ENCODE results near the gene ZNF223. TPM values are rescaled to one million over a fixed set of nuclear protein-coding genes. Genes with fewer than 3 reads are reported as not detected.

ZNF223 gene
- 1.3 TPM for polyA plus RNA-seq (2012; ENCODE audit: insufficient read length, low read depth)

DNA sequence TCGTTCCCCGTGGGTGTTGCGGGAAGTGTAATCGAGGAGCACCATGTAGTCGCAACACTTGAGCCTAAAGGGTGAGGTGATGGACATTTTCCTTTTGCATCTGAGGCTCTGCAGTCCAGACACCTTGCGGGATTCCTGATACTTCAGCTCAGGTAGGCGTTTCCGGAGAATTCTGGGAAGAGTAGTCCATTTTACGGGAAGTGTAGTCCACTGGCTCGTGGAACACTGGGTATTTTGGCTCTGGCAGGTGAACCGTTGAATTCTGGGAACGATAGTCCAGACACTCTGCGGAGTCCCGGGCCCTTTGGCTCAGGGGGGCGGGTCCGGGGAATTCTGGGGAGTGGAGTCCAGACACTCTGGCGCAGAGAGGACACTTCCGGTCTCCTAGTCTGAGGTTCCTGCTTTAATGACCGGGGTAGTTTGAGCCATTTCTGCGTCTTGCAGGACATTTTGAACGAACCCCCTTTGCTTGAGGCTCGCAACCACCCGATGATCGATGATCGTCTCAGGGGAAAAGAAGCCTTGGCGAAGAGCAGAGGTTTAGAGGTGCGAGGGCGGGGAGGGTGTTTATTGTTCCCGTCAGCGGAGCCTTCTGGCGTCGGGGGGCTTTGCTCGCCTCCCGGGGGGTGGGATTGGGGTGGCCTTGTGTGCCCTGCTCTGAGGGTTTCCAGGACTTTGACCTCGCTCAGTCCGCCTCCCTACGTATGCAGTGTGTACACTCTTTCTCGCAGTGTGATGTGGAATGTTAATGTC lies at the start of gene ZNF223:
Gene ZNF223 (plus strand): TSS at position 387 of the 753 bp plus-strand sequence. CDS start 3,141 bp downstream, outside the sequence.
- TF ChIP-seq FOXP2 (optimal IDR thresholded peaks at IDR 0.05; ENCODE audit: borderline replicate concordance, extremely low read depth, extremely low read length, insufficient read depth), result no peak
- TF ChIP-seq POLR2AphosphoS5 (IDR thresholded peaks at IDR 0.05; ENCODE audit: low read depth, low read length), result peak; percentile 76; the same call in 1 of the 2 replicates

DNA sequence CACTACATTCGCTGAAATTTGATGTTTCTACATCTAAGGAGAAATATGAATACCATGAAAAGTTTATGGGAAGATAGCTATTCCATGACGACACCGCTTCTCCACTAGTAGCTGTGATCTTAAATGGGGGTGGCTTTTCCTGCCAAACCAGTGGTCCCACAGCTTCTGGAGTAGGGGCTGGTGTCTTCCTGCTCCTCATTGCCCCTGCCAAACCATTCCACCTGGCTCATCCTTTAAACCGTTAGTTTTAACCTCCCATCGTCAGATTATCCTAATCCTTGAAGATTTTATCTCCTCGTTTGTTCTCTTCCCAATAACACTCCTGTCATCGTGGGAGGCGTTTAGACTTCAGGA lies 49.6 kb upstream of the ZNF223 start:
- TF ChIP-seq, protein P1, sequence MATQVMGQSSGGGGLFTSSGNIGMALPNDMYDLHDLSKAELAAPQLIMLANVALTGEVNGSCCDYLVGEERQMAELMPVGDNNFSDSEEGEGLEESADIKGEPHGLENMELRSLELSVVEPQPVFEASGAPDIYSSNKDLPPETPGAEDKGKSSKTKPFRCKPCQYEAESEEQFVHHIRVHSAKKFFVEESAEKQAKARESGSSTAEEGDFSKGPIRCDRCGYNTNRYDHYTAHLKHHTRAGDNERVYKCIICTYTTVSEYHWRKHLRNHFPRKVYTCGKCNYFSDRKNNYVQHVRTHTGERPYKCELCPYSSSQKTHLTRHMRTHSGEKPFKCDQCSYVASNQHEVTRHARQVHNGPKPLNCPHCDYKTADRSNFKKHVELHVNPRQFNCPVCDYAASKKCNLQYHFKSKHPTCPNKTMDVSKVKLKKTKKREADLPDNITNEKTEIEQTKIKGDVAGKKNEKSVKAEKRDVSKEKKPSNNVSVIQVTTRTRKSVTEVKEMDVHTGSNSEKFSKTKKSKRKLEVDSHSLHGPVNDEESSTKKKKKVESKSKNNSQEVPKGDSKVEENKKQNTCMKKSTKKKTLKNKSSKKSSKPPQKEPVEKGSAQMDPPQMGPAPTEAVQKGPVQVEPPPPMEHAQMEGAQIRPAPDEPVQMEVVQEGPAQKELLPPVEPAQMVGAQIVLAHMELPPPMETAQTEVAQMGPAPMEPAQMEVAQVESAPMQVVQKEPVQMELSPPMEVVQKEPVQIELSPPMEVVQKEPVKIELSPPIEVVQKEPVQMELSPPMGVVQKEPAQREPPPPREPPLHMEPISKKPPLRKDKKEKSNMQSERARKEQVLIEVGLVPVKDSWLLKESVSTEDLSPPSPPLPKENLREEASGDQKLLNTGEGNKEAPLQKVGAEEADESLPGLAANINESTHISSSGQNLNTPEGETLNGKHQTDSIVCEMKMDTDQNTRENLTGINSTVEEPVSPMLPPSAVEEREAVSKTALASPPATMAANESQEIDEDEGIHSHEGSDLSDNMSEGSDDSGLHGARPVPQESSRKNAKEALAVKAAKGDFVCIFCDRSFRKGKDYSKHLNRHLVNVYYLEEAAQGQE (IDR thresholded peaks at IDR 0.05; ENCODE audit: insufficient read depth in 1 of 2, low read depth in 2 of 2, low read length in 2 of 2), result no peak
- TF ChIP-seq TAF1 (IDR thresholded peaks at IDR 0.05; ENCODE audit: borderline replicate concordance, insufficient read depth, low read length) (no peak), POLR2AphosphoS5 (IDR thresholded peaks at IDR 0.05; ENCODE audit: low read depth, low read length) (no peak), SIN3A (IDR thresholded peaks at IDR 0.05; ENCODE audit: borderline replicate concordance, insufficient read depth, low read length) (no peak), FOXP2 (optimal IDR thresholded peaks at IDR 0.05; ENCODE audit: borderline replicate concordance, extremely low read depth, extremely low read length, insufficient read depth) (no peak)

DNA sequence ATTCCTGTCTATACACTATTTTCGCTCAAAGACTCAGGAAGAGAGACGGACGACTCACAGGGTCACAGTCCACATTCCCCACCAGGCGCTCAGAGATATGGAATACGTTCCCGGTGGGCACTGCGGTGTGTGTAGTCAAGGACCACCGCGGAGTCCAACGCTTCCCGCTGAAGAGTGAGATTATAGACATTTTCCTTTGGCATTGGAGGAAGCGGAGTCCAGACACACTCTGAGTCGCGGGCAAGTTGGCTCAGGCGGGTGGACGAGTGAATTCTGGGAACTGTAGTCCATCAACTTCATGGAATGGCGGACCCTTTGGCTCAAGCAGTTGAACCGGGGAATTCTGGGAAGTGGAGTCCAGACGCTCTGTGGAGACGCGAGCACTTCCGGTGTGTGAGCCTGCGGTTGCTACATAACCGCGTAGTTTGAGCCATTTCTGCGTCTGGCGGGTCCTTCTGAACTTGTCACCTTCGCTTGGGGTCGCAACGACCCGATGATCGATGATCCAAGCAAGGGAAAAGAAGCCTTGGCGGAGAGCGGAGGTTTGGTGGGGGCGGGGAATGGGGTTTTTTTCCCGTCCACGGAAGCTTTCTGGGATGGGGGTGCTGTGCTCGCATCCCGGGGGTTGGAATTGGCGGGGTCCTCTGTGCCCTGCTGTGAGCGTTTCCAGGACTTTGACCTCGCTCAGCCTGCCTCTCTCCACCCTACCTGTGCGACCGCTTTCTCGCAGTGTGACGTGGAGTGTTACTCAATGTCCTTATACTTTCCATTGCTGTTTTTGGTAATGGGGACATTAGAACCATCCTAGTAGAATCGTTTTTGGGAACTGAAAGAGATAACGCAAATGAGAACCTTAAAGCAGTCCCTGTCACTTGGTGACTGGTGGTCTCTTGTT lies 49.0 kb upstream of the ZNF223 start, which contains the start of gene ZNF230:
Gene ZNF230 (plus strand): TSS at position 392 of the 895 bp plus-strand sequence. CDS start 4,122 bp downstream, outside the sequence.
- no peak; the same call in 1 of the 2 replicates for TF ChIP-seq TAF1 (IDR thresholded peaks at IDR 0.05; ENCODE audit: borderline replicate concordance, insufficient read depth, low read length)
- TF ChIP-seq SIN3A (IDR thresholded peaks at IDR 0.05; ENCODE audit: borderline replicate concordance, insufficient read depth, low read length), result 0 out of 2 replicates have a peak, but pooled peaks have one; percentile 68
- TF ChIP-seq FOXP2 (optimal IDR thresholded peaks at IDR 0.05; ENCODE audit: borderline replicate concordance, extremely low read depth, extremely low read length, insufficient read depth), result peak; percentile 10
- TF ChIP-seq, protein P1 (IDR thresholded peaks at IDR 0.05; ENCODE audit: insufficient read depth in 1 of 2, low read depth in 2 of 2, low read length in 2 of 2), result no peak
- peak; percentile 81; the same call in 1 of the 2 replicates for TF ChIP-seq POLR2AphosphoS5 (IDR thresholded peaks at IDR 0.05; ENCODE audit: low read depth, low read length)

DNA sequence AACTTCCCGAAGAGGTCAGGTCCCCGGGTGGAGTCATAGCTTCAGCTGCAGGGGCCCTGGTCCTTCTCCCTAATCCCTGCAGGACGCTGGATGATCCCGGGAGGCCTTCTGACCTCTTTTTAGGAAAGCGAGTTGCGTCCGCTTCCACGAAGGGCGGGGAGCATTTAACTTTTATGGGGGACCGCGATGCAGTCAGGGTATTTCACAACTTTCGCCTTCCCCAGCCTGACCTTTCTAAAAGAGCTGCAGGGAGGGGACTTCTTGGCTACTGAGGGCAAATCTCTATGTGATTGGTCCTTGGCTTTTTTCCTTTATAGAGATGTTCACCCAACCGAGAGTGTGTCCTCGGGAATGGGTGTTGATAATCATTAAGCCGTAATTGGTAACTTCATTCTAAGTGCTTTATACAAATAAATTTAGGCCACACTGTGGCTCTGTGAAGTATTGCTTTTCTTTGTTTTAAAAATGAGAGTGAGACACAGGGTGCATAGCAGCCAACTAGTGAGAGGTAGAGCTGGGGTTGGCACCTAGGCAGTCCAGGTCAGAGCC lies 48.3 kb upstream of the ZNF223 start:
- TF ChIP-seq, protein P1 (IDR thresholded peaks at IDR 0.05; ENCODE audit: insufficient read depth in 1 of 2, low read depth in 2 of 2, low read length in 2 of 2), result no peak
- no peak for TF ChIP-seq FOXP2 (optimal IDR thresholded peaks at IDR 0.05; ENCODE audit: borderline replicate concordance, extremely low read depth, extremely low read length, insufficient read depth)
- TF ChIP-seq POLR2AphosphoS5 (IDR thresholded peaks at IDR 0.05; ENCODE audit: low read depth, low read length), result no peak
- TF ChIP-seq TAF1 (IDR thresholded peaks at IDR 0.05; ENCODE audit: borderline replicate concordance, insufficient read depth, low read length), result no peak
- TF ChIP-seq SIN3A (IDR thresholded peaks at IDR 0.05; ENCODE audit: borderline replicate concordance, insufficient read depth, low read length), result no peak

DNA sequence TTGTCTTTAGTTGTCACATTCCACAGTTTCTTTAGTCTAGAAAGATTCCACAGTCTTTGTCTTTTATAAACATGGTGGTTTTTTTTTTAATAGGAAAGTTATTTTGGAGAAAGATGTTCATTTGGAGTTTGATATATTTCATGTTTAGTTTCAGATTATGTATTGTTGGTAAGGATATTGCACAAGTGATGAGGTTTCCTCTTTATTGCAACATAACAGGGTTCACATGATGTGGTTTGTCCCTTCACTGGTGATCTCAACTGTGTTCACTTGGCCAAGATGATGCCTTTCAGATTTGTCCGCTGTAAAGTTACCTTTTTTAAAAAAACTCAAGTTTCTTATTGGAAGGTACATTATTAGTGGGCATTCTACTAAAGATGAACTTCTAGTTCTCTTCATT lies 45.9 kb upstream of the ZNF223 start:
- TF ChIP-seq POLR2AphosphoS5 (IDR thresholded peaks at IDR 0.05; ENCODE audit: low read depth, low read length), result no peak
- no peak for TF ChIP-seq FOXP2 (optimal IDR thresholded peaks at IDR 0.05; ENCODE audit: borderline replicate concordance, extremely low read depth, extremely low read length, insufficient read depth)
- TF ChIP-seq, protein P1 (IDR thresholded peaks at IDR 0.05; ENCODE audit: insufficient read depth in 1 of 2, low read depth in 2 of 2, low read length in 2 of 2), result no peak
- no peak for TF ChIP-seq TAF1 (IDR thresholded peaks at IDR 0.05; ENCODE audit: borderline replicate concordance, insufficient read depth, low read length)
- TF ChIP-seq SIN3A (IDR thresholded peaks at IDR 0.05; ENCODE audit: borderline replicate concordance, insufficient read depth, low read length), result no peak
